ENCODE measurements around the gene OGFOD2.

- TF ChIP-seq POLR2A (IDR thresholded peaks at IDR 0.05) (no peak), CTCF (IDR thresholded peaks at IDR 0.05) (no peak)
These were observed 29.2 kb downstream of the OGFOD2 start for GRCh38 chr12:123004287-123004686.
